PC-3 (cell line): ENCODE data around the gene TMEM174.

ENCODE experiments used
- CTCF ChIP-seq: fragments of 300-600 bp; sonication (generic); conservative IDR thresholded peaks from 2 replicates; pipeline ENCODE4 v1.5.1; 2017; ENCODE audit warnings: antibody characterized with exemption, low read depth, mild to moderate bottlenecking, low read length
- EZH2 ChIP-seq: fragments of 300-600 bp; sonication (generic); IDR thresholded peaks from one replicate; pipeline ENCODE4 v1.6.1; 2017; ENCODE audit warnings: antibody characterized with exemption, mild to moderate bottlenecking, low read length; ENCODE audit not compliant: unreplicated experiment

- TF ChIP-seq CTCF, result no peak
- no peak for TF ChIP-seq EZH2
Observed at GRCh38 chr5:73155271-73156222, 17.4 kb upstream of the TMEM174 start.
